Ovary (tissue), 9 donors: ENCODE results near the gene KAT14. TPM values are rescaled to one million over a fixed set of nuclear protein-coding genes. Genes with fewer than 3 reads are reported as not detected.
"Not testable (repeated sequence)": the region's sequence is repeated elsewhere in the genome, so short reads cannot be mapped to it uniquely, and the experiment has no call there.

Experiments
- DNase-seq, 5 donors: peaks; one replicate each; pipeline ENCODE4 v3.0.0-alpha.2; 2019 to 2020
- H3K27ac ChIP-seq, 2 donors: fragments of 200-600 bp; one replicate each; pipeline versions ENCODE4 v1.5.1 to v1.8.0; 2019 to 2022
- H3K27me3 ChIP-seq: fragments of 200-600 bp; one replicate; pipeline ENCODE4 v1.8.0; 2022
- H3K36me3 ChIP-seq: fragments of 200-600 bp; sonication (generic); one replicate; pipeline ENCODE4 v1.5.1; 2019
- H3K4me1 ChIP-seq: one replicate; pipeline ENCODE4 v1.8.1; 2013; ENCODE audit warnings: mild to moderate bottlenecking, moderate library complexity; ENCODE audit not compliant: insufficient read depth
- H3K4me3 ChIP-seq: fragments of 200-600 bp; sonication (generic); one replicate; pipeline ENCODE4 v1.5.1; 2017
- H3K9me3 ChIP-seq, 2 donors: fragments of 200-600 bp in 1 of 2; sonication (generic) in 1 of 2; one replicate each; pipeline versions ENCODE4 v1.5.1 to v1.8.1; 2013 to 2019; ENCODE audit warnings: mild to moderate bottlenecking in 1 of 2, moderate library complexity in 1 of 2
- EP300 ChIP-seq: sonication (generic); formaldehyde crosslinking; IDR thresholded peaks from one replicate; pipeline ENCODE4 v1.6.1; 2017; ENCODE audit warnings: antibody characterized with exemption
- POLR2A ChIP-seq: fragments of 450-650 bp; IDR thresholded peaks from one replicate; pipeline ENCODE4 v1.6.1; 2017; ENCODE audit warnings: antibody characterized with exemption, mild to moderate bottlenecking, moderate library complexity
- WGBS, 3 donors: extraction: QIAGEN DNeasy Blood & Tissue Kit in 1 of 3; methylation state at CpG; one replicate each; pipeline versions ENCODE4 v1.1.5 to v1.1.7; 2013 to 2017; 5-methylcytosine and 5-hydroxymethylcytosine counted together
- intact Hi-C, 4 donors: fragments of 100-400 bp; cut with DNase I; formaldehyde crosslinking; loops; one replicate each; pipeline versions ENCODE4 v1.11.0 to v1.15.1; 2022 to 2023
- polyA plus RNA-seq, 2 donors: library from polyadenylated mRNA; stranded (reverse); fragments of 200-250 nt in 1 of 2; fragments of 350-450 nt in 1 of 2; fragmentation: Illumina TruSeq in 1 of 2; extraction: RNeasy Lipid Tissue Mini Kit (QIAGEN cat#74804) in 1 of 2; gene quantifications; one replicate each; pipeline ENCODE4 v1.2.3, GENCODE V29; 2013 to 2014
- total RNA-seq, 7 donors: library from RNA; depleted of rRNA in 2 of 7; stranded (reverse); fragments of >200 nt in 2 of 7; fragmentation: NEBNext Ultra II Directional in 3 of 7; extraction: Animal tissue kit (Norgen Biotek cat#: 25700) in 3 of 7; gene quantifications; one replicate each; pipeline versions ENCODE4 v1.1.0 to v1.2.4, GENCODE V29; 2016 to 2023
- TF ChIP-seq, protein P1 (sequence below), 3 donors: fragments of 450-650 bp in 2 of 3; fragments of 200-600 bp in 1 of 3; IDR thresholded peaks; one replicate each; pipeline versions ENCODE4 v1.5.1 to v1.8.0; 2016 to 2022; ENCODE audit warnings: antibody characterized with exemption in 3 of 3, mild to moderate bottlenecking in 1 of 3
- donor health status: DM: no; HTN: no; CAD: no; lungs with moderate emphysema.
- donor health status: DM: no; HTN: no; CAD: no.
- donor health status: Bipolar disorder and iron deficiency.
- donor health status: DM: yes; HTN: yes; CAD: no.
- donor health status: DM: no; HTN: no; CAD: no.
- donor health status: DM: yes; HTN: yes; CAD: no.

Gene KAT14
- total and polyA plus RNA-seq, 9 donors: 10.0 to 19.5 (median 14.8) TPM

- Histone ChIP-seq H3K36me3 (no peaks in the 10 kb centered on the region), H3K27me3 (no peaks in the 10 kb centered on the region), H3K4me1 (peaks cover 3% of the 10 kb centered on the region), H3K4me3 (no peak overlapping the region), H3K9me3 (peaks cover 0 to 3% of the 10 kb centered on the region in 2 donors), H3K27ac (no peak overlapping the region)
- TF ChIP-seq, protein P1, sequence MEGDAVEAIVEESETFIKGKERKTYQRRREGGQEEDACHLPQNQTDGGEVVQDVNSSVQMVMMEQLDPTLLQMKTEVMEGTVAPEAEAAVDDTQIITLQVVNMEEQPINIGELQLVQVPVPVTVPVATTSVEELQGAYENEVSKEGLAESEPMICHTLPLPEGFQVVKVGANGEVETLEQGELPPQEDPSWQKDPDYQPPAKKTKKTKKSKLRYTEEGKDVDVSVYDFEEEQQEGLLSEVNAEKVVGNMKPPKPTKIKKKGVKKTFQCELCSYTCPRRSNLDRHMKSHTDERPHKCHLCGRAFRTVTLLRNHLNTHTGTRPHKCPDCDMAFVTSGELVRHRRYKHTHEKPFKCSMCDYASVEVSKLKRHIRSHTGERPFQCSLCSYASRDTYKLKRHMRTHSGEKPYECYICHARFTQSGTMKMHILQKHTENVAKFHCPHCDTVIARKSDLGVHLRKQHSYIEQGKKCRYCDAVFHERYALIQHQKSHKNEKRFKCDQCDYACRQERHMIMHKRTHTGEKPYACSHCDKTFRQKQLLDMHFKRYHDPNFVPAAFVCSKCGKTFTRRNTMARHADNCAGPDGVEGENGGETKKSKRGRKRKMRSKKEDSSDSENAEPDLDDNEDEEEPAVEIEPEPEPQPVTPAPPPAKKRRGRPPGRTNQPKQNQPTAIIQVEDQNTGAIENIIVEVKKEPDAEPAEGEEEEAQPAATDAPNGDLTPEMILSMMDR (IDR thresholded peaks at IDR 0.05): no peak
- TF ChIP-seq POLR2A (no peak), EP300 (no peak)
- 74 to 78% (median 75%) methylated on average over 5 of the region's 5 CpGs for WGBS, 3 donors
- intact Hi-C loops: no loop called here
- no peak for DNase-seq
Measured at GRCh38 chr20:18223409-18223808, 85.7 kb downstream of the KAT14 start.

DNA sequence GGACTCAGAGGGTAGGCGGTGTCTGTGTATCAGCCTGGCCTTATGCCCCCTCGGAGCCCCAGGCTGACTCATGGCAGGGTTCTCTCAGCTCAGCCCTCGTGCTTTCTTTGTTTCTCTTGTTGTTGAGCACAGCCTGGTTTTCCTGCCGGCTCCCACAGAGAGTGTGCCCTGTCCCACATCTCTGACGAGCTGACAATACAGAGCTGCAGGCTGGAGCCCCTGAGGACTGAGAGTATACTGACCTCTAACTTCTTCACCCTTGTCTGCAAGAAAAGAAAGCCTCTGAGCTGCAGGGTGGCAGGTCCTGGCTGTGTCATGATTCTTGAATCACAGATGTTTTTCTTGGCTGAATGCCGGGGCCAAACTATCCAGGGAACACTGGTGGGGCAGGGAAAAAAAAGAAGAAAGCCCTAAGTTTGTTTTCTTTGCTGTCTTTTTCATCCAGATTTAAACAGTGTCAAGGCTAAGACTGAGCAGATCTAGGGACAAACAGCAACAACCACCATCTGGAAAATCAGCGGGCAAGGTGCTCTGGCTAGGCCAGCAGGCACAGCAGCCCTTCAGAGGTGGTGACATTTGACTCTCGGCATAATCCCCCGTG is 87.4 kb downstream of the KAT14 start:
- Histone ChIP-seq H3K27me3 (no peaks in the 10 kb centered on the region), H3K36me3 (no peaks in the 10 kb centered on the region), H3K4me1 (peaks cover 3% of the 10 kb centered on the region), H3K9me3 (peaks cover 0 to under 1% of the 10 kb centered on the region in 2 donors), H3K4me3 (no peak overlapping the region), H3K27ac (no peak overlapping the region)
- 8 to 13% (median 11%) methylated on average over 9 of the region's 9 CpGs for WGBS, 3 donors
- peak; percentile 19 to 46 (median 25) for DNase-seq
- intact Hi-C loops: no loop called here
- TF ChIP-seq POLR2A (no peak), EP300 (no peak)
- TF ChIP-seq, protein P1 (IDR thresholded peaks at IDR 0.05): no peak

GRCh38 chr20:18225632-18226031 is 88.0 kb downstream of the KAT14 start:
- Histone ChIP-seq H3K4me1 (peaks cover 3% of the 10 kb centered on the region), H3K27me3 (no peaks in the 10 kb centered on the region), H3K4me3 (no peak overlapping the region), H3K27ac (no peak overlapping the region), H3K36me3 (no peaks in the 10 kb centered on the region), H3K9me3 (no peaks in the 10 kb centered on the region)
- DNase-seq: no peak
- intact Hi-C loops: no loop called here
- 47 to 56% (median 48%) methylated on average over 4 of the region's 4 CpGs for WGBS, 3 donors
- TF ChIP-seq EP300 (no peak), POLR2A (no peak)
- TF ChIP-seq, protein P1 (IDR thresholded peaks at IDR 0.05): no peak

DNA sequence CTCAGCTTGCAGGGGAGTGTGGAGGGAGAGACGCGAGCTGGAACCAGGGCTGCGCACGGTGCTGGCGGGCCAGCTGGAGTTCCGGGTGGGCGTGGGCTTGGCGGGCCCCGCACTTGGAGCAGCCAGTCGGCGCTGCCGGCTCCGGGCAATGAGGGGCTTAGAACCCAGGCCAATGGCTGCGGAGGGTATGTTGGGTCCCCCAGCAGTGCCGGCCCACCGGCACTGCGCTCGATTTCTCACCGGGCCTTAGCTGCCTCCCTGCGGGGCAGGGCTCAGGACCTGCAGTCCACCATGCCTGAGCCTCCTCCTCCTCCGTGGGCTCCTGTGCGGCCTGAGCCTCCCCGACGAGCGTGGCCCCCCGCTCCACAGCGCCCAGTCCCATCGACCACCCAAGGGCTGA is 89.1 kb downstream of the KAT14 start:
- H3K4me1 ChIP-seq, H3K9me3 ChIP-seq, H3K27me3 ChIP-seq, H3K27ac ChIP-seq, H3K36me3 ChIP-seq, intact Hi-C loops, H3K4me3 ChIP-seq, DNase-seq: not testable (repeated sequence)
- 90 to 94% (median 91%) methylated on average over 16 to 28 of the region's 28 CpGs for WGBS, 3 donors

GRCh38 chr20:18233408-18233943 is 95.8 kb downstream of the KAT14 start:
- no peak overlapping the region for H3K27ac ChIP-seq

More at GRCh38 chr20:18233408-18233943, 95.8 kb downstream of the KAT14 start:
- 55 to 59% (median 55%) methylated on average over 3 of the region's 3 CpGs for WGBS, 3 donors
- DNase-seq: no peak
- Histone ChIP-seq H3K4me3 (no peak overlapping the region), H3K4me1 (no peaks in the 10 kb centered on the region), H3K36me3 (no peaks in the 10 kb centered on the region), H3K27me3 (no peaks in the 10 kb centered on the region), H3K9me3 (no peaks in the 10 kb centered on the region)
- TF ChIP-seq, protein P1 (IDR thresholded peaks at IDR 0.05): no peak
- TF ChIP-seq POLR2A: no peak
- TF ChIP-seq EP300: no peak
- intact Hi-C loops: no loop called here
